Activated CD4-positive, alpha-beta T cell treated with anti-CD3 and anti-CD28 coated beads, Interleukin-2, amount 50 U/mL, for 24 hours (primary cell): ENCODE results near the gene CNST.
"Not testable (repeated sequence)": the region's sequence is repeated elsewhere in the genome, so short reads cannot be mapped to it uniquely, and the experiment has no call there.

Experiments
- DNase-seq, 2 donors: peaks; one replicate each; pipeline ENCODE4 v3.0.0-alpha.2; 2020; ENCODE audit warnings: low read depth in 1 of 2, low spot score in 1 of 2

Gene CNST

DNA sequence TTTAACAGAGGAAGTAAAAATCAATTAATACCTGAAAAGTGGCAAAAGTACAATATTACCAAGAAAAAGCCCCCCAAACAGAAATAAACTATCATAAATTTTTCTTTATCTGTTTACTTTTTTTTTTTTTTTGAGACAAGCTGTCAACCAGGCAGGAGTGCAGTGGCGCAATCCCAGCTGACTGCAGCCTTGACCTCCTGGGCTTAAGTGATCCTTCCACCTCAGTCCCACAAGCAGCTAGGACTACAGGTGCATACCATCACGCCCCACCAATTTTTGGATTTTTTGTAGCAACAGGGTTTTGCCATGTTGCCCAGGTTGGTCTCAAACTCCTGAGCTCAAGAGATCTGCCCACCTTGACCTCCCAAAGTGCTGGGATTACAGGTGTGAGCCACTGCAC lies 8.2 kb upstream of the CNST start:
- DNase-seq: no peak

- DNase-seq: no peak
These were observed 6.9 kb upstream of the CNST start for GRCh38 chr1:246559310-246559709.

DNA sequence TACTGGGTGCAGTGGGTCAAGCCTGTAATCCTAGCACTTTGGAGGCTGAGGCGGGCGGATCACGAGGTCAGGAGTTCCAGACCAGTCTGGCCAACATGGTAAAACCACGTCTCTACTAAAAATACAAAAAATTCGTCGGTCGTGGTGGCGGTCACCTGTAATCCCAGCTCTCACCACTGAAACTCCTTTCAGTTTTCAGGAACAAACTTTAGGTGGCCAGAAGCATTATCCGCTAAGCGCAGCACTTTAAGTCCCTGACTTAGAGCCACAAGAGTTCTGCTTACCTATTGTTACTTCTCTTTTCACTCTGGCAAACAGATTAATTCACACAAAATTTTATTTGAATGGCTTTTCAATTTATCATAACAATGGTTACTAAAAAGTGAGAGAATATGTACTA lies 5.4 kb upstream of the CNST start:
- not testable (repeated sequence) for DNase-seq

DNA sequence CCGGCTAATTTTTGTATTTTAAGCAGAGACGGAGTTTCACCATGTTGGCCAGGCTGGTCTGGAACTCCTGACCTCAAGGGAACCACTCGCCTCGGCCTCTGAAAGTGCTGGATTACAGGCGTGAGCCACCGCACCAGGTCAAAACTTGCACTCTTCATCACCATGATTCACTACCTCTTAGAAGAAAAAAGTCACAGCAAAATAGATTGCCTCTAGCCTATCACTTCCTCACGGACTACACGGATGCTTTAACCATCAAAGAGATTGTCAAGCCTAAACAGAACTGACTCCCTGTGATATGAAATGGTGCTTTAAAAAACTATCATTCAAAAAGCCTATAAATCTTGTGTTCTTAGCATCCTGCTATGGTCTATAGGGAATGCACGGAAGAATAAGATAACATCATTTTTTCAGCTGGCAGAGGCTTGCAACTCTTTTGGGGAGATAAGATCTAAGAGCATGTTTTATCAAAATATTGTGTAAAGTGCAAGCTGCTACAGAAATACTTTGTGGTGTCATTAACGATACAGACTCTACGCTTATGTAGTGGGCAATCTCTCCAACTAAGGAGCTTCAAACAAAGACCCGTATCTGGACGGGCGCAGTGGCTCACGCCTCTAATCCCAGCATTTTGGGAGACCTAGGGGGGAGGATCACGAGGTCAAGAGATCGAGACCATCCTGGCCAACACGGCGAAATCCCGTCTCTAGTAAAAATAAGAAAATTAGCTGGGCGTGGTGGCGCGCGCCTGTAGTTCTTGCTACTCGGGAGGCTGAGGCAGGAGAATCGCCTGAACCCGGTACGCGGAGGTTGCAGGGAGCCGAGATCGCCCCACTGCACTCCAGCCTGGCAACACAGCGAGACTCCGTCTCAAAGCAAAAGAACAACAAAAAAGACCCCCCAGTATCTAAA lies 1.2 kb upstream of the CNST start:
- DNase-seq: no peak

GRCh38 chr1:246565751-246566127 lies 517 bp upstream of the CNST start:
- DNase-seq: no peak

DNA sequence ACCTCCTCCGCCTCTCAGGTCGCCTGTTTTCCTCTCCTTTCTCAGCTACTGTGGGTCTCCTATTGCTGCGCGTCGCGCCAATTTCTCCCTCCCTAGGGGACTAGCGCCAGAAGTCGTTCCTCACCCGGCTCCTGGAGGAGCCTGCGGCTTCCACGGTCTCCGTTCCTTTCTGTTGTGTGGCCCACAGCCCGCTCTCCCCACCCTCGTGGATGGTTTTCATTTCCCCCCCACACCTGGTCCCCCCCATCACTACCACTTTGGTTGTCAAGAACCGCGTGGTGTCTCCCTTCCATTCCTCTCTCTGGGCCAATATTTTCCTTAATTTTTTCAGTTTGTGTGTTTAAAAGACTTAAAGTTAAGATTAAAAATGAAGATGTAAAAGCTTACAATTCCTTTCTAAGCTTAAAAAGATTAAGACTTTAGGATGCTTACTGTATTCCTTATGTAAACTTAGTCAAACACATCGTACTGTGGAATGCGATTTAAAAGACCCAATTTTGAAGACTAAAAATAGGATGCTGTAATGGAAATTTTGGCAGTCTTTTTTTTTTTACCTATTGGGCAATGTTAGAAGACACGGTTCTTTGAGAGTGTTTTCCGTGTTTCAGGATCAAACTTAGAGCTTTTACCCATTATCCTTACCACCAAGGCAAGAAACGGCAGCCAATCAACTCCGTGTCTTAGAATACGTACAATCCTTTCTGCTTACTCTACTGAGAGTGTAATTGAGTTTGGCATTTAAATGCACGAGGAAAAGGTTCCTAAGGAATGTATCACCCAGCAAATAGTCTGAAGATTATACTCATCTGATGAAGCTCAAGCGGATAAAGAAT lies 773 bp downstream of the CNST start:
- peak in 1 of 2 donors; percentile 36 for DNase-seq

- no peak for DNase-seq
These were observed 1.5 kb downstream of the CNST start for GRCh38 chr1:246567646-246568235.

DNA sequence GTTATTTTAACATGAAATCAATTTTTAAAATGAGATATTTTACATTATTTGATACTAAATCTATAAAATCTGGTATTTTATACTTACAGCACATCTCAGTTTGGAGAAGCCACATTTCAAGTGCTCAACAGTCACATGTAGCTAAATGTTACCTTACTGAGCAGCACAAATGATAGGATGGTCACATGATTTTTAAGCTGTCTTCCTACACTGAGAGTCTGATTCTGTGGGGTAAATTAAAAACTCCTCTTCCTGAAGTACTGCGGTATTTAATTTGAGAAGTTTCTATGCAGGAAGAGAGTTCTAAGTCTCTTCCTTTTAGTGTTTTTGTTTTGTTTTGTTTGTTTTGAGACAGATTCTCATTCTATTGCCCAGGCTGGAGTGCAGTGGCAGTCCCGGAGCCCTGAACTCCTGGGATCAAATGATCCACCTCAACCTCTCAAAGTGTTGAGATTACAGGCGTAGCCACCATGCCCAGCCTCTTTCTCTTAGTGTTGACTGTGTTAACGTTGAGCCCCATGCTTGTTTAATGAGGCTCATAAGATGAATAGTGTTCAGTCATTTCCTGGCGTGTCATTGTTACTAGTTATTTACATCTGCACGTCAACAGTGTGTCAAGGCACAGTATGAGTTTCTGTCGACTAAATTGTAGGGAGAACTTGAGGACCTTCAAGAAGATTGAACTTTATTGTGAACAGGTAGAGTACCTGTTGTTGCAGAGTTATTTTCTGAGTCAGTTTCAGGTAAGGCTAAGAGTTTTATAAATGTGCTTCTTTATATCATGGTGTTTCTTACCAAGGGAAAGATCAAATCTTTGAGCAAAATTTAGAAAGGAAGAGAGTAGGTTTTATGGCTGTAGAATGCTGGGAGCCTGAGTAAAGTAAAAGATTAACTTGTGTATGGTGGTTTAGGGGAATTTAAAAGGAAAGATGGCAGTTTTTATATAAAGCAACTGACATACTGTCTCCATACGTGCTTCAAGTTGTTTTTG lies 3.3 kb downstream of the CNST start:
- DNase-seq: peak in 1 of 2 donors; percentile 20

GRCh38 chr1:246571309-246571708 lies 5.1 kb downstream of the CNST start:
- not testable (repeated sequence) for DNase-seq

- no peak for DNase-seq
These were observed 5.7 kb downstream of the CNST start for GRCh38 chr1:246571953-246572352.

DNA sequence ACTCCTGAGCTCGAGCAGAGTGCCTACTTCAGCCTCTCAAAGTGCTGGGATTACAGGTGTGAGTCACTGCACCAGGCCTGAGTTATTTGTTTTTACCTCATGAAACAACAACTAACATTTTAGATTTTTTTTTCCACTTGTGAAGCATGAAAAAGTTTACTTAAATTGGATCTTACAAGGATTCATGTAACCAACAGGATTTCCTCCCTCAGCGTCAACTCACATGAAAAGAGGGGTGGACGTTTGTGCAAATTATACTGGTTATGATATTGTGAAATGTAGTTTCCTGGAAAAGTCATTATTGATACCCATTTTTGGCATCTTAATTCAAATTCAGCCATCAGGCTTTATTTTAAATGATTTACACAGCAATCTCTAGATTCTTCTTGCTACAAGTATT lies 6.5 kb downstream of the CNST start:
- no peak for DNase-seq

GRCh38 chr1:246573491-246573890 lies 7.2 kb downstream of the CNST start:
- DNase-seq: no peak

DNA sequence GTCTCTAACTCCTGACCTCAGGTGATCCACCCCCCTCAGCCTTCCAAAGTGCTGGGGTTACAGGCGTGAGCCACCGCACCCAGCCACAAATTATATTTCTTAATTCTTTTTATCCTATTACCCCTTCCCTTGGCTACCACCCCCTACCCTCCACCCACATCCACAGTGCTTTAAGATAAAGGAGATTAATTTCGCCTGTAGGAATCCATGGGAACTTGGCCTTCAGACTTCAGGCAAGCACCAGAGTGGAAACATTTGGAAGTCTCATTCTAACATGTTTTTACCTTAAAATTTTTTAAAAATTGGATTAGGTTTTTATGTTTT lies 10.4 kb downstream of the CNST start:
- no peak for DNase-seq

- DNase-seq: no peak
These were observed 10.9 kb downstream of the CNST start for GRCh38 chr1:246577082-246577719.

- DNase-seq: no peak
These were observed 11.5 kb downstream of the CNST start for GRCh38 chr1:246577720-246578106.

- DNase-seq: no peak
These were observed 13.6 kb downstream of the CNST start for GRCh38 chr1:246579818-246580217.

DNA sequence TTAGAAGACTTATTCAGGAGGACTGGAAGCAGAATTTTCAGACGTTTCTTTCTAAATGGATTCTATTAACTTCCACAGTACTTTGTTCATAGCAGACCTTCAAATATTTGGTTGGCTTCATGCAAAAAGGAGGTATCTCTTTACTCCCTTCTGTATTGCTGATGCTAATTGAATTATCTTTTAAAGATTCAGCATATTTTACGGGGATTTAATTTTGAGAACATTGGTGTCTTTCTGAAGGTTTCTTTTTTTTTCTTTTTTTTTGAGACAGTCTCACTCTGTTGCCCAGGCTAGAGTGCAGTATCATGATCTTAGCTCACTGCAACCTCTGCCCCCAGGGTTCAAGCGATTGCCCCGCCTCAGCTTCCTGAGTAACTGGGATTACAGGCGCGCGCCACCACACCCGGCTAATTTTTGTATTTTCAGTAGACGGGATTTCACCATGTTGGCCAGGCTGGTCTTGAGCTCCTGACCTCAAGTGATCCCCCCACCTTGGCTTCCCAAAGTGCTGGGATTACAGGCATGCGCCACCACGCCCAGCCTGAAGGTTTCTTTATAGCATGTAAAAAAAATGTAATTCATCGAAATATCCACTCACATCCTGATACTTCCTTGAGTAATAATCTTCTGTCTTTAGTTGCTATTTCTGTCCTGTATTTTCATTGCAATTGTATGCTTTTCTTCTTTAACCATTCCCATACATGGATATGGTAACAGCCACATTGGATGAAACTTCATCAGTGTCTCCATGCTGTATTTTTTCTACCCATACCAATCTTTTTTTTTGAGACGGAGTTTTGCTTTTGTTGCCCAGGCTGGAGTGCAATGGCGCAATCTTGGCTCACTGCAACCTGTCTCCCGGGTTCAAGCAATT lies 14.5 kb downstream of the CNST start:
- DNase-seq: no peak

DNA sequence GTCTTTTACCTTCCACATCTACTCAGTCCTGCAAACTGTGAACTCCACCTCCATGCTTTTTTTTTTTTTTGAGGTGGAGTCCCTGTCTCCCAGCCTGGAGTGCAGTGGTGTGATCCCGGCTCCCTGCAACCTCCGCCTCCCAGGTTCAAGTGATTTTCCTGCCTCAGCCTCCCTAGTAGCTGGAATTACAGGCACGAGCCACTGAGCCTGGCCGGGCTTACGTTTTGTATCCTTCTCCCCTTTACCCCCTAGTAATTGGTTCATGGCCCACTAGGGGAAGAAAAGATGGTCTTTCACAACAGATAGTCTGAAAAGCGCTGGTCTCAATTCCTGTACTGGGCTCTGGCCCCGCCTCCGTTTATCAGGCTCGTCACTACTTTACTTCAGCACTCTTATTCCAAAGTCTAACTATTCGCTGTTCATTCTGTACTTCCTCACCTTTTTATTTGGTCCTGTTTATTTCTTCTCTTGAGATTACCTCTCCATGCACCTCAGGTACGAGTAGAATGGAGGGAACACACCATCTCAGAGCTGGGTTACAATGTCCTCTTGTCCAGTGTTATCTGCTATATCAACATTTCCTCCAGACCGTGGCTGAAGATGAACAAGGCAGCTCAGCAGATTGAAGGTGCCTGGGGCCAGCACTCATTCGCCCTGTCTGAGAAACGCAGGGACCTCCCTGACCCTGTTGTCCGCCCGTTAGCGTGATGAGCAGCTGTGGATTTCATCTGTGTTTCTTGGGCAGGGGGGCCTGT lies 16.2 kb downstream of the CNST start:
- no peak for DNase-seq

GRCh38 chr1:246583056-246583440 lies 16.8 kb downstream of the CNST start:
- DNase-seq: no peak
